SK-N-SH (cell line): ENCODE data around the gene PTPN6.

Experiments used
- CTCF ChIP-seq: fragments of 200-600 bp; sonication (generic); IDR thresholded peaks from 2 replicates; pipeline ENCODE4 v1.6.1; 2017; ENCODE audit warnings: antibody characterized with exemption, mild to moderate bottlenecking, moderate library complexity
- EP300 ChIP-seq, 2 experiments: IDR thresholded peaks; 2 replicates each; pipeline versions ENCODE4 v1.4.0 to v1.6.1; 2012; ENCODE audit warnings: borderline replicate concordance in 1 of 2, low read depth in 1 of 2, low read length in 1 of 2
- MXI1 ChIP-seq: IDR thresholded peaks from 2 replicates; pipeline ENCODE4 v1.6.1; 2012; ENCODE audit warnings: mild to moderate bottlenecking, low read depth, low read length, improper control_type of control experiment
- POLR2AphosphoS5 ChIP-seq: IDR thresholded peaks from 2 replicates; pipeline ENCODE4 v1.6.1; 2012; ENCODE audit warnings: low read depth, low read length
- RAD21 ChIP-seq: IDR thresholded peaks from 2 replicates; pipeline ENCODE4 v1.6.1; 2012; ENCODE audit warnings: mild to moderate bottlenecking, low read length
- RCOR1 ChIP-seq: fragments of 150-350 bp; IDR thresholded peaks from 2 replicates; pipeline ENCODE4 v1.6.1; 2017; ENCODE audit warnings: antibody characterized with exemption, low read length
- RFX5 ChIP-seq: IDR thresholded peaks from 2 replicates; pipeline ENCODE4 v1.6.1; 2012; ENCODE audit warnings: mild to moderate bottlenecking, improper control_type of control experiment, low read length
- TAF1 ChIP-seq: IDR thresholded peaks from 2 replicates; pipeline ENCODE4 v1.6.1; 2012; ENCODE audit warnings: low read depth, mild to moderate bottlenecking, low read length, moderate library complexity, borderline replicate concordance
- TF ChIP-seq, protein P1 (sequence below): IDR thresholded peaks from 2 replicates; pipeline ENCODE4 v1.6.1; 2012; ENCODE audit warnings: mild to moderate bottlenecking, low read depth, low read length, moderate library complexity
- TF ChIP-seq, protein P2 (sequence below): IDR thresholded peaks from 2 replicates; pipeline ENCODE4 v1.4.0; 2012; ENCODE audit warnings: low read depth

GRCh38 chr12:6937481-6938352 is 13.4 kb upstream of the PTPN6 start:
- TF ChIP-seq CTCF = peak; percentile 88
- no peak; the same call in 1 of the 2 replicates for TF ChIP-seq RCOR1
- TF ChIP-seq RAD21 = peak; percentile 53
- TF ChIP-seq, protein P1, sequence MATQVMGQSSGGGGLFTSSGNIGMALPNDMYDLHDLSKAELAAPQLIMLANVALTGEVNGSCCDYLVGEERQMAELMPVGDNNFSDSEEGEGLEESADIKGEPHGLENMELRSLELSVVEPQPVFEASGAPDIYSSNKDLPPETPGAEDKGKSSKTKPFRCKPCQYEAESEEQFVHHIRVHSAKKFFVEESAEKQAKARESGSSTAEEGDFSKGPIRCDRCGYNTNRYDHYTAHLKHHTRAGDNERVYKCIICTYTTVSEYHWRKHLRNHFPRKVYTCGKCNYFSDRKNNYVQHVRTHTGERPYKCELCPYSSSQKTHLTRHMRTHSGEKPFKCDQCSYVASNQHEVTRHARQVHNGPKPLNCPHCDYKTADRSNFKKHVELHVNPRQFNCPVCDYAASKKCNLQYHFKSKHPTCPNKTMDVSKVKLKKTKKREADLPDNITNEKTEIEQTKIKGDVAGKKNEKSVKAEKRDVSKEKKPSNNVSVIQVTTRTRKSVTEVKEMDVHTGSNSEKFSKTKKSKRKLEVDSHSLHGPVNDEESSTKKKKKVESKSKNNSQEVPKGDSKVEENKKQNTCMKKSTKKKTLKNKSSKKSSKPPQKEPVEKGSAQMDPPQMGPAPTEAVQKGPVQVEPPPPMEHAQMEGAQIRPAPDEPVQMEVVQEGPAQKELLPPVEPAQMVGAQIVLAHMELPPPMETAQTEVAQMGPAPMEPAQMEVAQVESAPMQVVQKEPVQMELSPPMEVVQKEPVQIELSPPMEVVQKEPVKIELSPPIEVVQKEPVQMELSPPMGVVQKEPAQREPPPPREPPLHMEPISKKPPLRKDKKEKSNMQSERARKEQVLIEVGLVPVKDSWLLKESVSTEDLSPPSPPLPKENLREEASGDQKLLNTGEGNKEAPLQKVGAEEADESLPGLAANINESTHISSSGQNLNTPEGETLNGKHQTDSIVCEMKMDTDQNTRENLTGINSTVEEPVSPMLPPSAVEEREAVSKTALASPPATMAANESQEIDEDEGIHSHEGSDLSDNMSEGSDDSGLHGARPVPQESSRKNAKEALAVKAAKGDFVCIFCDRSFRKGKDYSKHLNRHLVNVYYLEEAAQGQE = no peak; the same call in 1 of the 2 replicates
- TF ChIP-seq, protein P2, sequence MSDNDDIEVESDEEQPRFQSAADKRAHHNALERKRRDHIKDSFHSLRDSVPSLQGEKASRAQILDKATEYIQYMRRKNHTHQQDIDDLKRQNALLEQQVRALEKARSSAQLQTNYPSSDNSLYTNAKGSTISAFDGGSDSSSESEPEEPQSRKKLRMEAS = peak; percentile 89
- 0 out of 4 replicates have a peak, but pooled peaks of 1 of the 2 experiments have one; percentile 23 for TF ChIP-seq EP300 (IDR thresholded peaks at IDR 0.05; ENCODE audit: borderline replicate concordance in 1 of 2, low read depth in 1 of 2, low read length in 1 of 2)
- peak; percentile 89 for TF ChIP-seq POLR2AphosphoS5
- peak; percentile 69; the same call in 1 of the 2 replicates for TF ChIP-seq TAF1
- TF ChIP-seq MXI1 = peak; percentile 92
- 0 out of 2 replicates have a peak, but pooled peaks have one; percentile 32 for TF ChIP-seq RFX5
